Natural killer cell (primary cell): ENCODE measurements around the gene TRIP10. TPM values are rescaled to one million over a fixed set of nuclear protein-coding genes. Genes with fewer than 3 reads are reported as not detected.

ENCODE experiments used
- ATAC-seq, 3 donors: fragments of 150-1000 bp in 2 of 3; fragments of 200-7000 bp in 1 of 3; cut with Tn5 transposase; 1 replicate in 1 of 3; 2 replicates in 2 of 3; pipeline ENCODE4 v1.10.0; 2021; ENCODE audit warnings: mild to moderate bottlenecking in 2 of 3, moderate library complexity in 2 of 3
- DNase-seq, 2 donors: peaks; one replicate each; pipeline versions ENCODE4 v3.0.0 to v3.0.0-alpha.2; 2013 to 2021; ENCODE audit warnings: mixed read lengths in 1 of 2
- H3K27ac ChIP-seq: one replicate; pipeline ENCODE4 v1.5.1; 2013; ENCODE audit warnings: mild to moderate bottlenecking, low read length
- H3K27me3 ChIP-seq: one replicate; pipeline ENCODE4 v1.6.1; 2013; ENCODE audit warnings: low read length; ENCODE audit not compliant: control insufficient read depth, insufficient read depth
- H3K36me3 ChIP-seq: one replicate; pipeline ENCODE4 v1.6.1; 2013; ENCODE audit warnings: low read length; ENCODE audit not compliant: control insufficient read depth, insufficient read depth
- H3K4me1 ChIP-seq: one replicate; pipeline ENCODE4 v1.6.1; 2013; ENCODE audit warnings: low read length; ENCODE audit not compliant: control insufficient read depth, insufficient read depth
- H3K4me3 ChIP-seq: one replicate; pipeline ENCODE4 v1.5.1; 2013; ENCODE audit warnings: low read length
- H3K9me3 ChIP-seq: one replicate; pipeline ENCODE4 v1.6.1; 2013; ENCODE audit warnings: low read length; ENCODE audit not compliant: control insufficient read depth, insufficient read depth
- H3K27ac Mint-ChIP-seq, 2 donors: one replicate each; pipeline ENCODE4 v1.8.0; 2022; ENCODE audit warnings: mild to moderate bottlenecking in 2 of 2, mixed read lengths in 2 of 2, moderate library complexity in 1 of 2
- H3K27me3 Mint-ChIP-seq, 2 donors: one replicate each; pipeline ENCODE4 v1.8.0; 2022; ENCODE audit warnings: low read depth in 2 of 2, mixed read lengths in 2 of 2
- H3K36me3 Mint-ChIP-seq: one replicate; pipeline ENCODE4 v1.8.0; 2022; ENCODE audit warnings: mixed read lengths
- H3K4me1 Mint-ChIP-seq, 2 donors: one replicate each; pipeline ENCODE4 v1.8.0; 2022; ENCODE audit warnings: mixed read lengths in 2 of 2
- H3K4me3 Mint-ChIP-seq: one replicate; pipeline ENCODE4 v1.8.0; 2022; ENCODE audit warnings: mild to moderate bottlenecking, moderate library complexity, mixed read lengths
- H3K9me3 Mint-ChIP-seq, 2 donors: one replicate each; pipeline ENCODE4 v1.8.0; 2022; ENCODE audit warnings: mixed read lengths in 2 of 2
- WGBS: methylation state at CpG from one replicate; pipeline ENCODE4 v1.1.7; 2013; ENCODE audit warnings: missing lambda C conversion rate; ENCODE audit not compliant: insufficient coverage; 5-methylcytosine and 5-hydroxymethylcytosine counted together
- intact Hi-C: fragments of 100-400 bp; cut with micrococcal nuclease; formaldehyde crosslinking; loops from one replicate; pipeline ENCODE4 v1.14.2; 2022
- total RNA-seq, 4 donors: library from RNA; stranded (reverse); fragments of 120-200 nt in 1 of 4; gene quantifications; one replicate each; pipeline versions ENCODE4 v1.2.3 to v1.2.4, GENCODE V29; 2013 to 2022
- TF ChIP-seq, protein P1 (sequence below): fragments of 200-600 bp; IDR thresholded peaks from one replicate; pipeline ENCODE4 v1.8.0; 2022; ENCODE audit warnings: antibody characterized with exemption

TRIP10 gene
- total RNA-seq, 3 donors from 2014 or later (not counting 1 experiment from before 2014, with no cell fraction given): 1.0 to 5.2 (median 3.3) TPM

DNA sequence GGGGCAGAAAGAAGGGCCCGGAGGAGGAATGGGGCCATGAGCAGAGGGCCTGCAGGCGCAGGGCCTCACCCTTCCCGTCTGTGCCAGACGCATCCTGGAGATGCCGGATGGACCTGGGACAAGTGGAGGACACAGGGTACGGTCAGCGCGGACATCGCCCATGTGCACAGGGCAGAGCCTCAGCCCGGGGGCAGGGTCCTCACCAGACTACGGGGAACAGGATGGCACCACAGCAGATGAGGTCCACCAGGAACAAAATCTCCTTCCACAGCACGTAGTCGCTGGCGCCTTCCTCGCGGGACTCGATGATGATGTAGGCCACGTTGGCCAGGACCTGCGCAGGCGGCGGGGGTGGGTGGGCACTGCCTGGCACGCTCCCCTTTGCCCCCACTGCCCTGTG lies 7.7 kb upstream of the TRIP10 start:
- H3K27ac ChIP-seq: no peak overlapping the region
- TF ChIP-seq, protein P1, sequence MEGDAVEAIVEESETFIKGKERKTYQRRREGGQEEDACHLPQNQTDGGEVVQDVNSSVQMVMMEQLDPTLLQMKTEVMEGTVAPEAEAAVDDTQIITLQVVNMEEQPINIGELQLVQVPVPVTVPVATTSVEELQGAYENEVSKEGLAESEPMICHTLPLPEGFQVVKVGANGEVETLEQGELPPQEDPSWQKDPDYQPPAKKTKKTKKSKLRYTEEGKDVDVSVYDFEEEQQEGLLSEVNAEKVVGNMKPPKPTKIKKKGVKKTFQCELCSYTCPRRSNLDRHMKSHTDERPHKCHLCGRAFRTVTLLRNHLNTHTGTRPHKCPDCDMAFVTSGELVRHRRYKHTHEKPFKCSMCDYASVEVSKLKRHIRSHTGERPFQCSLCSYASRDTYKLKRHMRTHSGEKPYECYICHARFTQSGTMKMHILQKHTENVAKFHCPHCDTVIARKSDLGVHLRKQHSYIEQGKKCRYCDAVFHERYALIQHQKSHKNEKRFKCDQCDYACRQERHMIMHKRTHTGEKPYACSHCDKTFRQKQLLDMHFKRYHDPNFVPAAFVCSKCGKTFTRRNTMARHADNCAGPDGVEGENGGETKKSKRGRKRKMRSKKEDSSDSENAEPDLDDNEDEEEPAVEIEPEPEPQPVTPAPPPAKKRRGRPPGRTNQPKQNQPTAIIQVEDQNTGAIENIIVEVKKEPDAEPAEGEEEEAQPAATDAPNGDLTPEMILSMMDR: no peak
- no peak overlapping the region for H3K27ac Mint-ChIP-seq
- ATAC-seq: no peak
- no peaks in the 10 kb centered on the region for H3K36me3 Mint-ChIP-seq
- H3K9me3 ChIP-seq: no peaks in the 10 kb centered on the region
- peaks cover 27% of the 10 kb centered on the region for H3K36me3 ChIP-seq
- WGBS: 91% methylated on average over 22 of the region's 22 CpGs
- H3K4me1 Mint-ChIP-seq: peaks cover 10 to 17% of the 10 kb centered on the region in 2 donors
- intact Hi-C loops: no loop called here
- no peak overlapping the region for H3K4me3 Mint-ChIP-seq
- peaks cover 24% of the 10 kb centered on the region for H3K4me1 ChIP-seq
- H3K4me3 ChIP-seq: no peak overlapping the region
- H3K27me3 ChIP-seq: no peaks in the 10 kb centered on the region
- no peaks in the 10 kb centered on the region for H3K27me3 Mint-ChIP-seq
- H3K9me3 Mint-ChIP-seq: no peaks in the 10 kb centered on the region
- DNase-seq: no peak

DNA sequence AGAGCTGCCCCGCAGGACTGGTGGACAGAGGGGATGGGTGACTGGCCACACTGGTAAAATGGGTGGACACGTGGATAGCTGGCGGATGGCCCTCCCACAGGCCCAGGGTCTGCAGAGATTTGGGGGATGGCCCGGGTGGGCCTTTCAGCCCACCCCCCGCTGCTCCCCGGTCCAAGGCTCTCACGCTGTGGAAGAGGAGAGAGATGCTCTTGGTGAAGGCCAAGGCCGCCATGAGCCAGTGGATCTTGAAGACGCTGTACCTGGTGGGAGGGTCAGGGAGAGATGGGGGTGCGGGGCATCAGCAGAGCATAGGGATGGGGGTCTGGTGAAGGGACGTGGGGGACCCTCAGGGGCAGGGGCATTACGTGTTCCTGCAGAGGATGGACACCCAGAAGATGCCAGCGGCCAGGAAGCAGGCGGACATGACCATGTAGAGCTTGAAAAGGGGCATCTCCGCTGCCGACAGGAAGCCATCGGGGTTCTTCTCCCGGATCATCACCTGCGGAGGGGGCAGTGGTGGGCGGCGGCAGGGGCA lies 6.6 kb upstream of the TRIP10 start:
- H3K36me3 ChIP-seq: peaks cover 27% of the 10 kb centered on the region
- H3K4me3 Mint-ChIP-seq: no peak overlapping the region
- peaks cover 15 to 24% of the 10 kb centered on the region in 2 donors for H3K4me1 Mint-ChIP-seq
- no peaks in the 10 kb centered on the region for H3K9me3 Mint-ChIP-seq
- H3K27ac Mint-ChIP-seq: no peak overlapping the region
- no peak overlapping the region for H3K27ac ChIP-seq
- no peaks in the 10 kb centered on the region for H3K27me3 Mint-ChIP-seq
- H3K27me3 ChIP-seq: no peaks in the 10 kb centered on the region
- no peaks in the 10 kb centered on the region for H3K36me3 Mint-ChIP-seq
- H3K9me3 ChIP-seq: no peaks in the 10 kb centered on the region
- H3K4me3 ChIP-seq: no peak overlapping the region
- DNase-seq (no peak), ATAC-seq (no peak)
- intact Hi-C loops: no loop called here
- TF ChIP-seq, protein P1: no peak
- 92% methylated on average over 21 of the region's 21 CpGs for WGBS
- peaks cover 29% of the 10 kb centered on the region for H3K4me1 ChIP-seq

DNA sequence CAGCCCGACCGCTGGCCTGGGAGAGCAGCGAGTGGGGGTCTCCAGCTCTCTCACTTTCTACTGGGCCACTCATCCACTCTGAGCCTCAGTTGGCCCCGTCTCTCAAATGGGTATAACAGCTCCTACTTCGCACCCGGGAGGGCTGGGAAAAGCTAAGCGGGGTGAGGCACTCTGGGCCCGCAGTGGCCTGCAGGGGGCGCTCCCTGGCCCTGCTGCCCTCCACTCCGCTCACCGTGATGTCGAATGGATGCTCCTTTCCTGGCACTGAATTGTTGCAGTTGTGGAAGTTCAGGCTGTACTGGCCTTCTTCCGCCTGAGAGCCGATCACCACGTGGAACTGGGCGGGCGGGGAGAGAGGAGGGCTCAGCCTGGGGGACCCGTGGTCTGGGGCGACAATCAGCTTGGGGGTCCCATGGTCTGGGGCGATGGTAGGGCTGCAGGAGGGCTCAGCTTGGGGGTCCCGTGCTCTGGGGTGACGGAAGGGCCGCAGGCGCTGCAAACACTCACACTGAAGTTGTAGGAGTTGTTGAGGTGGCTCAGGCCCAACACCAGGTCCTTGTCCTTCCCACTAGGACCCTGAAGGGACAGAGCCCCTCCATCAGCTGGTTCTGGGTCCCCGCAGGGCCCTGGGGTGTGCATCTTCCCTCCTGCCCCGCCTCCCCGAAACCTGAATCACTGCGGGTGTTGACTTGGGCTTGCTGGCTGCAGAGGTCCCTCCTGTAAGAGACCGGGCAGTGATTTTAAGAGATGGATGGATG lies 6.0 kb upstream of the TRIP10 start:
- Mint-ChIP-seq H3K27me3 (no peaks in the 10 kb centered on the region), H3K4me3 (no peak overlapping the region), H3K36me3 (no peaks in the 10 kb centered on the region), H3K9me3 (no peaks in the 10 kb centered on the region), H3K27ac (no peak overlapping the region), H3K4me1 (peaks cover 21 to 26% of the 10 kb centered on the region in 2 donors)
- H3K9me3 ChIP-seq: no peaks in the 10 kb centered on the region
- no peak for ATAC-seq
- 98% methylated on average over 29 of the region's 29 CpGs for WGBS
- H3K36me3 ChIP-seq: peaks cover 27% of the 10 kb centered on the region
- TF ChIP-seq, protein P1: no peak
- H3K27me3 ChIP-seq: no peaks in the 10 kb centered on the region
- peak in 1 of 2 donors; percentile 33 for DNase-seq
- peaks cover 31% of the 10 kb centered on the region for H3K4me1 ChIP-seq
- H3K4me3 ChIP-seq: no peak overlapping the region
- intact Hi-C loops: no loop called here
- no peak overlapping the region for H3K27ac ChIP-seq
